Activated CD4-positive, alpha-beta T cell treated with anti-CD3 and anti-CD28 coated beads, Interleukin-2, amount 50 U/mL, for 1 hour (primary cell): ENCODE results near the gene MYMX.

Experiments
- DNase-seq: peaks from one replicate; pipeline ENCODE4 v3.0.0-alpha.2; 2020

MYMX gene

DNA sequence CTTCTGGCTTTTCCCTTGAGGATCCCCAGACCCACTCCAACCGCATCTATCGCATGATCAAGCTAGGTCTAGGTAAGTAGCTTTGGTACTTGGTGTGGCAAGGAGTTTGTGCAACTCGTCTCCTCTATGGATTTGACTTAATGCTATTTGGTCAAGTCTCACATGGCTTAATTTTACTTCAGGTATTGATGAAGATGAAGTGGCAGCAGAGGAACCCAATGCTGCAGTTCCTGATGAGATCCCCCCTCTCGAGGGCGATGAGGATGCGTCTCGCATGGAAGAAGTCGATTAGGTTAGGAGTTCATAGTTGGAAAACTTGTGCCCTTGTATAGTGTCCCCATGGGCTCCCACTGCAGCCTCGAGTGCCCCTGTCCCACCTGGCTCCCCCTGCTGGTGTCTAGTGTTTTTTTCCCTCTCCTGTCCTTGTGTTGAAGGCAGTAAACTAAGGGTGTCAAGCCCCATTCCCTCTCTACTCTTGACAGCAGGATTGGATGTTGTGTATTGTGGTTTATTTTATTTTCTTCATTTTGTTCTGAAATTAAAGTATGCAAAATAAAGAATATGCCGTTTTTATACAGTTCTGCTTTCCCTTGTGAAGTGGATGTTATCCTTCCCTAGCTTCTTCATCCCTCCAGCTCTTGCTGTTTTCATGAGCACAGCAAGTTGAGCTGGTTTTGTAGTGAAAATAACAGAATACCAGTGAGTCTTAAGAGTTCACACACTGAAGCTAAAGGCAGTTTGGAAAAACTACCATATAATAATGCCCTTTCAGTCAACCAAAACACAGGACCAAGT is 36.8 kb downstream of the MYMX start:
- peak; percentile 64 for DNase-seq

DNA sequence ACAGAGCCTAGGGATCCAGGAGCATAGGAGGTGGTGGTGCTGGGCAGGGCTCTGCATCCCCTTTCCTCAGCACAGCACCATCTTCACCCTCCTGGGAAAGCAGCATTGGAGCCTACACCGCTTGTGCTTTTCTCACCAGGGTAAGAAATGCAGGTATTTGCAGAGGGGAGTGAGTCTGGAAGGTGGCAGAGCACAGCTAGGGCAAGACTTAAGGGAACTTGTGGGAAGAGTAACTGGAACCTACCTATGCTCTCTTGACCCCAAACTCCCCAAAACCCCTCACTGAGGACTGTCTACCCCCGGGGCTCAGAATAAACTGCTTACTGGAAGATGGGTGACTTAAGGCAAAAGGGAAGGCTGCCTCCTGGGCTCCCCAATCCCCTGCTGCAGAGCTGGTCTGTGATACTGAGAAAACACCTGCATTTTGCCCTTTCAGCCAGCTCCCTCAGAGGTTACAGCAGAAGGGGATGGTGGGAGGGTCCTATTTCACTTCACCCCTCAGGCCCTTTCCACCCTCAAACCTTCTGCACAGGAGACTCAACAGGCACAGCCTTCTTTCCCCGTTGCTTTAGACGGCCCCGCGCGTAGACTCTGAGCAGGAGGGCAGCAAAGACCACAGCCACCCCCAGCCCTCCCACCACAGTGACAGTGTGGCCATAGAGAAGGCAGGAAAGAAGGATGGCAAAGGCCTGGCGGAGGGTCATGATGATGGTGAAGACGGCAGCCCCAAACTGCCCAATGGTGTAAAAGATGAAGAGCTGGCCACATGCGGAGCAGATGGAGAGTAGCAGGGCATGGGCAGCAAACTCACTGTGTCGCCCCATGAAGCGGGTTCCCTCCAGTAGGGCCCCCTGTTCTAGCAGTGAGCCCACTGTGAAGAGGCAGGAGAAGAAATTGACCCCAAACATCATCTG is 37.7 kb downstream of the MYMX start:
- no peak for DNase-seq

DNA sequence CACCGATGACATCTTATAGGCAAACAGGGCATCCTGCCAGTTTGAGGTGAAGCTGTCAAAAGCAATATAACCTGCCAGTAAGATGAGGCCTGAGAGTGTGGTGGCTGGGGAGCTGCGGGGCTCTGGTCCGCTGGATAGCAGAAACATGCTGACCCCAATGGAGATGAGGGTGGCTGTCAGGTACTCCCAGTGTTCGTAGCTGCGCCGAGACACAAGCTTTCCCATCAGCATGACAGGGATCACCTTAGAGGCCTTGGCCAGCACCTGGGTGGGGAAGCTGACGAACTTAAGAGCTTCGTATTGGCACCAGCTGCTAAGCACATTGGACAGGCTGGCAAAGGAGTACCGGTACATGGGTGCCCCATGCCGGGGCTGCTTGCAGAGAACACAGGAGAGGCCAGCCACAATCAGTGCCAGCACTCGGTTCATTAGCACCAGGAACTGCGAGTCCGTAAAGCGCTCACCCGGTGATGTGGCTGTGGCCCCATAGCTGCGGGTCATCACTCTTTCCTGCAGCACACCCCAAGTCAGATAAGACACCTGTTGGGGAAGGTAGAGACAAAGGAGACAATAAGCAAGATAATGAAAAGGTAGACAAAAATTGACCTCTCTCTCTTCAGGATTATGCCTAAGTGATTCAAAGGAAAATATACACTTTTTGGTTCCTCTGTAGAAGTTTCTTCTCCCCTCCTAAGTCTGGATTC is 38.5 kb downstream of the MYMX start:
- DNase-seq = no peak

DNA sequence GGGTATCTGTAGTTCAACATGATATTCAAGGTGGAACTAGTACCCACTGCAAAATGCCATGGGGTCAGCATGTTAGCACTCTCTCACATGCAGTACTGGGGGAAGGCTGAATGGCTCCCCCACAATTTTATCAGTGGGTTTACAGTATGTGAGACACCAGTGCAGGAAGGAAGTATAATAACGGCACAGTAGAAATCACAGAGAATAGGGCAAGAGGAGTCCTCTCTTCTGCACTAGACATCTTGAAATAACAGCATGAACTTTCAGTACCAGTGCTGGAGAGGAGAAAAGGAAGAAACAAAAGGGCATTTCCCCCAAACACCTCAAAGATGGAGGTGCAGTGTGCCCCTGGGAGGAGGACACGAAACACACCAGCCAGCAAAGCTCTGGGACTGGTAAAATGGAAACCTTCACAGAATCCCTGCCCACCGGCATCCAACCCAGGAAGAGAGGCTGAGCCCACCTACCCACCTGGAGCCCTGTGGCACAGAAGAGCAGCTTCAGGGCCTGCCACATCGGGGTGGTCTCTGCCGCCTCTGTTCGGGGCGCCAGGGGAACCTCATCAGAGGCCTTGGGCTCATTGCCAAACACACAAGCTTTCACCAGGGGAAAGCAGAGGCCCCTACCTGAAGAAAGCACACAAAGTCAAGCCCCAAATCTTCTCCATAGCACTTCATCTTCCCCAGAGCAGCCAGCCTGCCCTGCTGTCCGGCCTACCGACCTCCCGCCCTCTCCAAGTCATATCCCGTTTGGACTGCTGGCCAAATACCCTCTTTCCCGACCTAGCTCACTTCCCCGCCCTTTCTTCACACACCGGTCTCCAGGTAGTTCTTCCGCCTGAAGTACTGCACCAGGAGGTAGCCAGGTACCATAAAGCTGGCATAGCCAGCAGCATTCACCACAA is 39.4 kb downstream of the MYMX start:
- DNase-seq = no peak

DNA sequence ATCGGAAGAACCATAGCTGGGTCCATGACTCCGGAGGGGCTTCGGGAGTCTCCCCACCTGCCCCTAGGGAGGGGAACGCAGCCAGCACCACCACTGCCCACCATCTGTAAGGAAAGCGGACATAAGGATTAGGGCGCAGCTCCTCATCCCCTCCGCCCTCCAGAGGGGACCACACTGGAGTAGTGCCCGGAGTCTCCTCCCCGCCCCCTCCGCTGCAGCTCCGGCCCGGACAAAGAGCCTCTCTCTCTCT is 40.0 kb downstream of the MYMX start:
- no peak for DNase-seq

DNA sequence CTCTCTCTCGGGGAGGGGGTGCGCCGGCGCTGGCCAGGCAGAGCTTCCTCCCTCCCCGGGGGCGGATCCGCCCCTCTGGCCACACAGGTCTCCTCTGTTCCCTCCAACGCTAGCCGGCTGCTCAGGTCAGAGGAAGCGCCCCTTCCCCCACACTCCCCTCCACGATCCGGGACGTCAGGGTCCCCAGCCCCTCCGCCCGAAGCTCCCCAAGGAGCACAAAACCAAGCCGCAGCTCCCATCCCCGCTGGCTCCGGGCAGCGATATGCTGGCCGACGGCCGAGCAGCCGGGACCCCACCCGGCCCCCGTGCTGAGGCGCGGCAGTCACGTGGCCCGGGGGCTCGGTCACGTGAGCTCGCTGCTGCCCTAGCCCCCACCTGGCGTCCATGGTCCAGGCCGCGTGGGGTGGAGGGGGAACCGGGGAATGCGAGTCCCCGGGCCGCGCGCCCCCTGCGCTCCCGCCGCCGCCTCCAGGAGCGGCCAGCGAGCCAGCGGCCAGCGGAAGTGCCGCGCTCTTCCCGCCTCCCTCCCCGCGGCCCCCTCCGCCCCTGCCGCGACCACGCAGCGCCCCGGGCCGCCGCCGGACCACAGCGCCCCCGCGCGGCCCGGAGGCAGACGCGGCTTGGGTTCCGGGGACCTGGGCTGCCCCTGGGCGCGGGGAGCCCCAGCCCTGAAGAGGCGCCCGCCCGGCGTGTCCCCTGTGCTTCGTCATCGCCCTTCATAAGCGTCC is 40.5 kb downstream of the MYMX start, which contains the start of gene SLC35B2:
SLC35B2 (minus strand) TSS at position 504 of the 728 bp plus-strand sequence; CDS start at position 386, 118 bp downstream.
- peak; percentile 59 for DNase-seq

DNA sequence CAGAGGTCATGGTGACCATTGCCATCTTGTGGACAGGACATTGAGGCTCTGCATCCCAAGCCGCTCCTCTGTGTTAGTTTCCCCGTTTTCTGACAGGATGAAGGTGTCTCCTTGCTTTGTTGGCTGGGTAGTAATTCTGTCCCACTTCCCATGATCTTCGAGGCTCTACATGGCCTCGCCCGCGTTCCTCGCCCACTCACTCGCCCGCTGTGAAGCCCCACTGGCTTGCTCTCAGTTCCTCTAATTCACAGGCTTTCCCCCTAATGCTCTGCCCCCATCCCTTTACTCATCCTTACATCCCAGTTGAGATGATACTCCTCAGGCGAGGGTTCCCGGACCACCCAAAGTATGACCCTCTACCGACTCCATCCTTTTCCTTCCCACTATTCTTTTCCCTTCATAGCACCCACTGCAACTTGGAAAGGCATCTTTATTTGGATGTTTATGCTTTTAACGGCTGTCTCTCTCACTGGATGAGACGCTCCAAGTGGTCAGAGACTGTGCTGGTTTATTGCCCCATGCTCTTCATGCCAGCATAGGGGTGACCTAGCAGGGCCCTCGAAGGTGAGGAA is 41.1 kb downstream of the MYMX start:
- no peak for DNase-seq

DNA sequence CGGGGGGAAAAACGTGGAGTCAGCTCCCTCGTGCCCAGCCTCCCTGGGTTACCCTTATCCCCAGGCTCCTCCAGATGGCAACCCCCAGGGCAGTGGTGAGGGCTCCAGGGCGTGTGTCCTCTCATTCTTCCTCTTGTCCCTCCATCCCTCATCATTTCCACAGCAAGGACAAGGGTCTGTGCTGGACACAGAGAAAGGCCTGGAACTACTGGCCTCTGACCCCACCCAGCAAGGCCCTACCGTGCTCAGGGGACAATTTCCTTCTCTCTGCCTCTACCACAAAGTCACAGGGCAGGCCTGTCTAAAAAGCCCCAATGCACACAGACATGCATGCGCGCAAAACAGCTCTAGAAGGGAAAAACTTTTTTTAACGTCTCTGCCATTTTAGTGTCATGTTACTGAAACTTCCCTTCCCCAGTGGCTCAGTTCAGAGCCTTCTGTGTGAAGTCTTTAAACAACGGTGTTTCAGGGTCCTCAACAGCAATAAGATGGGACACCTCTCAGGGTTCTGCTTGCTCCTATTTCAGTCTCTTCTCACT is 41.7 kb downstream of the MYMX start:
- DNase-seq = no peak

DNA sequence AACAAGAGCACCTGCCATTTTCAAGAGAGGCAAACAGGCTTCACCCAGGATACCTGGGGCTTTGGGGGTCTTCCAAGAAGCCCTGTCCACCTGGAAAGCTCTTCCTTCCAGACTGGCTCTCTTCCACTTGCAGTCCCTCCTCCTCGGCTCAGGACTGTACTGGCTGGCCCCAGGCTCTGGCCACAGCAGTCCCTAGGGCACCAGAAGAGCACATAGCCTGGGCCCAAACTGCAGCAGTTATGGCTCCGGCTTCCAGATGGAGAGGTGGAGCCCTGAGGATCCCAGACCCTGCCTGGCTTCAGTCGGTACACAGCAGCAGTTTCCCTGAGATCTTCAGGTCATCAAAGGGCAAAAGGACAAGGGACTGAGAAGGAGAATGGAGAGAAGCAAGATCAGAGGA is 42.2 kb downstream of the MYMX start:
- no peak for DNase-seq

DNA sequence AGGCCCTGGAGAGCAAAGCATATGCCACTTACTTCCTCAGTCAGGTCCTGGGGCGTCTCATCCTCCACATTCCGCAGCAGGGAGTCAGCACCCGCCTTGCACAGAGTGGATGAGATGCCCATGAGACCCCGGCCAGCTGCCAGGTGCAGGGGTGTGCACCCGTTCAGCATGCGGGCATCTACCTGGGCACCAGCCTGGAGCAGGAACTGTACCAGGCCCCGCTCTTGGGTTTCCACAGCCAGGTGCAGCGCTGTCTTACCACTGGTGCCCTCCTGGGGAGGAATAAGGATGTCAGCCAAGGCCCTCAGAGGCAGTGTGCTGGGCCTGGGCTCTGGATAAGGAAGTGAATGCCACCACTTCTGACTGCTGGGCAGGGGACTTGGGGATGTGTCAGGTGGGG is 43.3 kb downstream of the MYMX start:
- DNase-seq = no peak

DNA sequence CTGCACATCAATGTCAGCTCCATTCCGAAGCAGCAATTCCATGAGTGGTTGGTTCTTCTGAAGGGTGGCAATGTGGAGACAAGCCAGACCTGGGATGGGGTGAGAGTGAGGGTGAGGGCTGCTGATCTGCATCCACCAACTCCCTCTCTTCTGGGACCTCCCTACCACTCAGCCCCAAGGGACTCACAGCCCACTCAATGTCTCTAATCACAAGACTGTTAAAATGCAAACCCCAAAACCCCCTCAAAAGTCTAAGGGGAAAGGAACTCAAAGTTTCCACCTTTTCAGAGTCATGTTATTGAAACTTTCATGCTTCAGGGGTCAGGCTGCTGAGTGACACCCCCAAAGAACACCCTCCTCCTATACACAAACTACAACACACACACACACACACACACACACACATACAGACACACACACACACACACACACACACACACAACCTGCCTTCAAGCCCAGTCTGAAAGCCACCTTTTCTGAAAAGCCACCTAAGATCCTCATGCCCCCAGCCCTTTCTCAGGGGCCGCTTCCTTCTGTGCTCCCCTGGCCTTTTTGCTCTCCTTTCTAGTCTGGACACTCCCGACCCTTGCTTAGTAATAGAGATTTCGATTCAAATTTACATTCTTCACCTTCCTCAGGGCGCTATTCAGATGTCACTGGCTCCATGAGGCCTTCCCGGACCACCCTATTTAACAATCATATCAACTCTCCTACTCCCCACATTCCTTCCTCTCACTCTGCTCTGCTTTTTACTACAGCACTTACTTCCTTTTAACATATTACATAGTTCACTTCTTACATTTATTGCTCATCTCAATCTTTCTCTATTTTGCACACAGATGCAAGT is 43.9 kb downstream of the MYMX start:
- no peak for DNase-seq

DNA sequence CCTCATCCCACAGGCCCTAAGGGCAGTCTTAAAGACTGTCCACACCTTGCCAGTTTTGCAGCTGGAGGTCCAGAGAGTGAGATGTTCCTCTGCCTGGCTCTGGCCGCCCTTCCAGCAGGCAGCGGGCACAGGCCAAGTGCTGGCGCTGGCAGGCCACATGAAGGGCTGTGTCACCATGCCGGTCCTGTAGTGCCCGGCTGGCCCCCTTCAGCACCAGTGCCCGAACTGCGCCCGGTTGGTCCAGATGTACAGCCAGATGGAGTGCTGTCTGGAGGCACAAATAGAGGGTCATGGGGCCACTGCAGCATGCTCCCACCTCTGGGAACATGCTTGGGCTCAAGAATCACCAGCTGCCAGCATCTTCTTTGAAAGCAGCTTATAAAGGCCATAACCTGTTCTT is 44.9 kb downstream of the MYMX start:
- no peak for DNase-seq

DNA sequence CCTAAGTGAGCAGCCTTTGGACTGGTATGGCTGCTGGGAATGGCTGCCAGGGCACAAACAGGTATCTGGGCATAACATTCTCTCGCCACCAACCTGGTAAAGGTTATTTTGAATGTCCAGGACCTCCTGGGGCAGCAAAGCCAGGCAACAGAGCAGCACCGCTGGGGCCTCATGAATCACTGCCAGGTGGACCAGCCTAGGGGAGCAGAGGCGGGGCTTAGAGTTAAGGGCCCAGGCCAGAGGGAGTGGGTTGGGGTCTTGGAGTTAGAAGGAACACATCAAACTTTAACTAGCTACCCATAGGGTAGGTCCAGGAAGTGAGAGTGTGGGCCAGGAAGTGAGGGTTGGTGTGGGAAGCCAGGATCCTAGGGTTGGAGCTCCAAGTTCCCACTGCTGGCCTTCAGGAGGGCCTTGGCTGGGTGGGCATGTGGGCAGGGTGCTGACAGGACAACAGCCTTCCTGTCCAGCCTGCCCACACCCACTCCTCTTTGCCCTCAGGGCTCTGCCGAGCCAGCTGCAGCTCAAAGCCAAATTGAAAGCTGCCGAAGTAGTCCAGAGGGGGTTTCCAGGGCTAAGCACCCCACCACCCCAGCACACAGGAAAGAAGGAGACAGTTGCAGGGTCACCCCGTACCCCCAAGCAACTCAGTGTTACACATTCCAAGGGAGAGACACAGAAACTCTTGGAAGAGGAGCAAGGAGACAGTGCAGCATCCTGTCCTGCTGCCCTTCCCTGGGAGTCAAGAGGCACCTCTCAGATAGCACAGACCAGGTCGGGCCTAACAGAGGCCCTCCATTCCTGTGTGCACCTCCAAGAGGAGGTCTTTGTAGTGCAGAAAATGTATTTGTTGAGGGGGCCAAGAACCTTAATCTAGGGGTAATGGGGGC is 46.0 kb downstream of the MYMX start:
- DNase-seq = no peak

DNA sequence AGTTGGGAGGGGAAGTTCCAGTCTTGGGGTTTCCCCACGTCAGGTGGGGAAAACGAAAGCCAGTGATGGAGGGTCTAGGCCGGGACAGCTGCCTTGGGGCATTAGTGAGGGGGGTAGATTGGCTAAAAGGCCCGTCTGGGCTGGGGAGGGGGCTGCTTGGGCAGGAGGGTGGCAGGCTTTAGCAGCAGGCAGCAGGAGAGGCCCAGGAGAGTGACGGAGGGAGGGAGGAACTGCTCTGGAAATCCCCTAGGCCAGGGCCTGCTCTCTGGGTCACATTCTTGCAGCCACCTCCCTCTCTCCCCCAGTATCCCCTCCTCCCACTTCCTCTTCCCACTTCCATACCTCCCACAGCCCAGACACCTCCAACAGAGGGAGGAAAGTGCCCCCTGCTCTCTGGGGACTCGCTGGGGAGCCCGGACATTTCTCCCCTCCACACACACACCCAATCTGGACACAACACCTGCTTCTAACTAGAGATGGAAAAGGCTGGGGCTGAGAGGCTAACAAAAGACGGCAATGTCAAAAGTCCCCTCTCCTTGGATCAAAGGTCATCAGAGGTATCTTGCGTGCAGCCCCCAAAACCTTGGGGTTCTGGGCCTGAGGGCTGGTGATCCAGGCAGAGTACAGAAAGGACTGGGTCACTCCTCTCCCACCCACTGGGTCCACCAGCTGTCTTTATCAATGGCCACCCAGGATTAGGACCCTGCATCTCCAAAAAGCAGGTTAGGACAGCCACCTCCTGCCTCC is 46.8 kb downstream of the MYMX start:
- DNase-seq = no peak

DNA sequence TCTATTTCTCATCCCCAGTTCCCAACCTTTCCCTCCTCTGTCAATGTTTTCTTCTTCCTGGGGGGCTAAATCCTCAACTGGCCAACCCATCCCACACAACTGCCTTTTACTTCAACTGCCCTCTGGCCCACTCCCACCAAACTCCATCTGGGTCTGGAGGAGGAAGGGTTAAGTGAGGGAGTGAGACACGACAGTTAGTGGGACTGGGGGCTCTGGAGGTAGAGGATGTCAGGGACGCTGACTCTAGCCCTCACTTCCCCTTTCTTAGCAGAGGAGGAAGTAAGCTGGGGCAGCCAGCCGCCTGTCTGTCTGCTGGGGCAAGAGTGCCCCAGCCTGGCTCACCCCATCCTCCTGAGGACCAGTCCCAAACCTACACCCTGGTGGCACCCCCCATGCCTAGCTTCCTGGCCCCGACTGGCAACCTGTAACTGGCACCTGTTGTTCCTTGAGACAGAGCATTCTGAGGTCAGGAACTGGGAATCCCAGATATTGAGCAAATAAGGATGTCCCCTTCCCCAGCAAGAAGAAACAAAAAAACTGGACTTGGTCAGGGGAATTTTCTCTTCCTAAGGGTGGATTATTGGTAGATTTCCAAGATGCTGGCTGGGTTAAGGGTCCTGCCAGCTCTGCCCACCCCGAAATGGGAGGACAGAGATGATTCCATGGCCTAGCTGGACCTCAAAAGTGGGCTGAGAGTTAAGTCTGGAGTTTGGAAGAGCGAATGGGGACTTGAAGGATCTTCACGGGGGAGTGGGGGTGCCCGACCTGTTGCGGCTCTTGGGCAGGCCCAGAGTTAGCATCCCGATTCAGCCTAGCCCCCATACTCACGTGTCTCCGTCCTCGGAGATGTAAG is 47.7 kb downstream of the MYMX start:
- DNase-seq = no peak

DNA sequence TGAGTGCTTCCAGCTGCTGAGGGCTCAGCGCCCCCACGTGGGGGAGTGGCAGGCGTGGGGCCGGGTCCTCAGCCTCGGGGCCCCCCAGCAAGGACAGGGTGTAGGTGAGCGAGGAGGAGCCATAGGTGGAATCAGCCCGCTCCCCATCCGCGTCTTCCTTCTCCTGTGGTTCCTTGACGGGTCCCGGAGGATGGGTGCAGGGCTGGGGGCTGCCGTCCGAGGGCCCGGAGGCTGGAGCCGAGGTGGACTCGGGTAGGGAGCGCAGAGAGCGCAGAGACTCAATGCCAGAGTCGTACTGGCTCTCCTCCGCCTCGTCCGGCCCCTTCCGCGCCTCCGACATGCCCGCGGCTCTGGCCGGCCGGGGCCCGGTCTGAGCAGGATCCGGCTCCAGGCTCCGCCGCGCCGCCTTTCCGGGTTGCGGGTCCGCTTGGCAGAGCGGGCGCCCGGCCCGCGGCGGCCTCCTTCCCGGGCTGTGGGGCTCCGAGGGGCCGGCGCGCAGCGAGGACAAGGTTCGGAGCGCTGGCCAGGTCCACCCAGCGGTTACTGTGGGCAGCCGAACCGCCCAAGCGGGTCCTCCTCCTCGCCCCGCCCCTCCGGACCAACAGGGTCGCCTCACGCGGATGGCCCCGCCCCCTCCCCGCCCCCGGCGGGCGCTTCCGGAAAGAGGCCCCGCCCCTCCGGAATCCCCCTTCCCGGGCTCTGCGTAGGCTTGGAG is 48.4 kb downstream of the MYMX start, which contains the start of gene NFKBIE:
NFKBIE (minus strand) TSS at position 545 of the 715 bp plus-strand sequence; CDS start at position 340, 205 bp downstream.
- peak; percentile 95 for DNase-seq
